Measurements from ENCODE around the gene DEUP1. TPM values are rescaled to one million over a fixed set of nuclear protein-coding genes. Genes with fewer than 3 reads are reported as not detected.

DEUP1 gene
- total and polyA plus RNA-seq, 8 donors, result not detected

GRCh38 chr11:93359396-93359795, 28.9 kb downstream of the DEUP1 start:
- TF ChIP-seq EP300 (IDR thresholded peaks at IDR 0.05), result no peak
- no peak for TF ChIP-seq CTCF (IDR thresholded peaks at IDR 0.05)
- TF ChIP-seq POLR2A (IDR thresholded peaks at IDR 0.05), result no peak
- TF ChIP-seq POLR2AphosphoS5 (IDR thresholded peaks at IDR 0.05), result no peak
- Histone ChIP-seq H3K4me1 (no peaks in the 10 kb centered on the region), H3K36me3 (no peaks in the 10 kb centered on the region), H3K27me3 (no peaks in the 10 kb centered on the region), H3K4me3 (no peak overlapping the region), H3K9me3 (peaks cover 0 to 17% (median 6%) of the 10 kb centered on the region in 4 donors), H3K27ac (no peak overlapping the region)
- peak in 1 of 2 donors; percentile 8 for DNase-seq
- 89 to 100% (median 95%) methylated on average over 1 of the region's 1 CpG for WGBS, 5 donors
- intact Hi-C loops (cut with DNase I; ENCODE audit: low total_unique reads), result no loop called here

GRCh38 chr11:93361435-93361834, 30.9 kb downstream of the DEUP1 start:
- no peaks in the 10 kb centered on the region for H3K4me1 ChIP-seq
- DNase-seq, result no peak
- peak in 1 of 7 experiments; percentile 23 for TF ChIP-seq CTCF (IDR thresholded peaks at IDR 0.05)
- TF ChIP-seq POLR2A (IDR thresholded peaks at IDR 0.05), result no peak
- TF ChIP-seq EP300 (IDR thresholded peaks at IDR 0.05), result no peak
- no peak overlapping the region for H3K27ac ChIP-seq
- no peaks in the 10 kb centered on the region for H3K36me3 ChIP-seq
- H3K27me3 ChIP-seq, result no peaks in the 10 kb centered on the region
- H3K9me3 ChIP-seq, result peaks cover 0 to 17% (median 6%) of the 10 kb centered on the region in 4 donors
- intact Hi-C loops (cut with DNase I; ENCODE audit: low total_unique reads), result no loop called here
- H3K4me3 ChIP-seq, result no peak overlapping the region

GRCh38 chr11:93368022-93368421, 37.5 kb downstream of the DEUP1 start:
- H3K4me1 ChIP-seq, result no peaks in the 10 kb centered on the region
- H3K27ac ChIP-seq, result no peak overlapping the region
- no peak for DNase-seq
- H3K36me3 ChIP-seq, result no peaks in the 10 kb centered on the region
- H3K4me3 ChIP-seq, result no peak overlapping the region
- no peaks in the 10 kb centered on the region for H3K9me3 ChIP-seq
- 88 to 95% (median 94%) methylated on average over 2 of the region's 2 CpGs for WGBS, 5 donors
- no peak for TF ChIP-seq POLR2A (IDR thresholded peaks at IDR 0.05)
- TF ChIP-seq POLR2AphosphoS5 (IDR thresholded peaks at IDR 0.05), result no peak
- TF ChIP-seq EP300 (IDR thresholded peaks at IDR 0.05), result no peak
- TF ChIP-seq CTCF (IDR thresholded peaks at IDR 0.05), result no peak
- intact Hi-C loops (cut with DNase I; ENCODE audit: low total_unique reads), result no loop called here
- no peaks in the 10 kb centered on the region for H3K27me3 ChIP-seq

- no peak for DNase-seq
- TF ChIP-seq POLR2A (IDR thresholded peaks at IDR 0.05), result no peak
- no peak for TF ChIP-seq EP300 (IDR thresholded peaks at IDR 0.05)
- TF ChIP-seq CTCF (IDR thresholded peaks at IDR 0.05), result no peak
- no peak for TF ChIP-seq POLR2AphosphoS5 (IDR thresholded peaks at IDR 0.05)
- Histone ChIP-seq H3K4me3 (no peak overlapping the region), H3K36me3 (no peaks in the 10 kb centered on the region), H3K27ac (no peak overlapping the region), H3K27me3 (no peaks in the 10 kb centered on the region), H3K9me3 (no peaks in the 10 kb centered on the region), H3K4me1 (no peaks in the 10 kb centered on the region)
- 54 to 68% (median 60%) methylated on average over 2 of the region's 2 CpGs for WGBS, 5 donors
- intact Hi-C loops (cut with DNase I; ENCODE audit: low total_unique reads), result no loop called here
Observed at GRCh38 chr11:93370260-93370659, 39.7 kb downstream of the DEUP1 start.
